ENCODE data around the gene DCT. TPM values are rescaled to one million over a fixed set of nuclear protein-coding genes. Genes with fewer than 3 reads are reported as not detected.

The DCT gene
- total and polyA plus RNA-seq, 10 donors, result 0.02 to 0.77 (median 0.19) TPM; not detected in 2

GRCh38 chr13:94414141-94414540 is 65.3 kb downstream of the DCT start:
- Histone ChIP-seq H3K4me1 (peaks cover 0 to 3% (median 0%) of the 10 kb centered on the region in 6 donors), H3K27me3 (replicated peaks in 1 of 7) (peaks cover 0 to 20% (median 0%) of the 10 kb centered on the region in 7 donors), H3K36me3 (no peaks in the 10 kb centered on the region), H3K4me3 (no peak overlapping the region), H3K27ac (no peak overlapping the region), H3K9me3 (peaks cover 0 to 15% (median 9%) of the 10 kb centered on the region in 8 donors)
- 80 to 93% (median 87%) methylated on average over 1 of the region's 1 CpG for WGBS, 5 donors
- intact Hi-C loops (cut with DNase I; ENCODE audit: low total_unique reads), result no loop called here
- TF ChIP-seq, protein P1, sequence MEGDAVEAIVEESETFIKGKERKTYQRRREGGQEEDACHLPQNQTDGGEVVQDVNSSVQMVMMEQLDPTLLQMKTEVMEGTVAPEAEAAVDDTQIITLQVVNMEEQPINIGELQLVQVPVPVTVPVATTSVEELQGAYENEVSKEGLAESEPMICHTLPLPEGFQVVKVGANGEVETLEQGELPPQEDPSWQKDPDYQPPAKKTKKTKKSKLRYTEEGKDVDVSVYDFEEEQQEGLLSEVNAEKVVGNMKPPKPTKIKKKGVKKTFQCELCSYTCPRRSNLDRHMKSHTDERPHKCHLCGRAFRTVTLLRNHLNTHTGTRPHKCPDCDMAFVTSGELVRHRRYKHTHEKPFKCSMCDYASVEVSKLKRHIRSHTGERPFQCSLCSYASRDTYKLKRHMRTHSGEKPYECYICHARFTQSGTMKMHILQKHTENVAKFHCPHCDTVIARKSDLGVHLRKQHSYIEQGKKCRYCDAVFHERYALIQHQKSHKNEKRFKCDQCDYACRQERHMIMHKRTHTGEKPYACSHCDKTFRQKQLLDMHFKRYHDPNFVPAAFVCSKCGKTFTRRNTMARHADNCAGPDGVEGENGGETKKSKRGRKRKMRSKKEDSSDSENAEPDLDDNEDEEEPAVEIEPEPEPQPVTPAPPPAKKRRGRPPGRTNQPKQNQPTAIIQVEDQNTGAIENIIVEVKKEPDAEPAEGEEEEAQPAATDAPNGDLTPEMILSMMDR (IDR thresholded peaks at IDR 0.05 in 8 of 11, conservative IDR thresholded peaks at IDR 0.05 in 3 of 11), result no peak
- TF ChIP-seq POLR2AphosphoS5 (IDR thresholded peaks at IDR 0.05) (no peak), POLR2A (IDR thresholded peaks at IDR 0.05) (no peak)
- no peak for DNase-seq

- Histone ChIP-seq H3K4me3 (no peak overlapping the region), H3K36me3 (no peaks in the 10 kb centered on the region), H3K27me3 (replicated peaks in 1 of 7) (peaks cover 0 to 23% (median 0%) of the 10 kb centered on the region in 7 donors), H3K9me3 (peaks cover 0 to 15% (median 9%) of the 10 kb centered on the region in 8 donors), H3K27ac (no peak overlapping the region), H3K4me1 (no peaks in the 10 kb centered on the region)
- TF ChIP-seq, protein P1 (IDR thresholded peaks at IDR 0.05 in 8 of 11, conservative IDR thresholded peaks at IDR 0.05 in 3 of 11), result no peak
- TF ChIP-seq POLR2A (IDR thresholded peaks at IDR 0.05) (no peak), POLR2AphosphoS5 (IDR thresholded peaks at IDR 0.05) (no peak)
- no peak for DNase-seq
- intact Hi-C loops (cut with DNase I; ENCODE audit: low total_unique reads), result no loop called here
Measured at GRCh38 chr13:94413598-94413944, 65.9 kb downstream of the DCT start.

DNA sequence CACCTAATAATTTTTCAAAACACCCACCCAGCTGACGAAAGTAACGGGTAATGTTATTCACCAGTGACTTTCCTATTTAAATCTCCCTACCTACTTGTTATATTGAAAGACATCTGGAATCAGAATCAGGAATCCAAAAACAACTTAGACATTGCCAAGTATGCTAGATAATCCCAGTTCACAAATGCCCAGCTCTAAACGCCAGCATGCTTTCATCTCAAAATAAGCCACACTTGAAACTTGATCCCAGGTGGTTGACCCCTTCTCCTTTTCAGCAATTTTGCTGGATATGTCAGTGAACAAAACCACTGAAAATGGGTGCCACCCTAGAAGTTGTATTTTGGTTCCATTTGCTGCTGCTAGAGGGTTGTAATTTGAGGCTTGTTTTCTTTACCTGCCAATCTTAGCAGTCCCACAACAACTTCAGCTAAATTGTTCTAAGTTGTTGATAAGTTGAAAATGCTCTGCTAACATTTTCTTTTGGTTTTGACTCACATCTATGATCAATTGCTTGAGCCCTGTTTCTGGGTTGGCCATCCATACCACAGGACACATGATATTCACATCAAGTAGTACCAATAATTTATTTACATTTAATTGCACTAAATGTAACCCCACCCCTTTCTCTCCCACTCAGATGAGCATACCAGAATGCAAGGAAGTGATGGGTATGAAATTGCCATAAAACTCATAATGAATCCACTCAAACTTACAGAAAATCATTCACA is 66.4 kb downstream of the DCT start:
- intact Hi-C loops (cut with DNase I; ENCODE audit: low total_unique reads), result no loop called here
- WGBS, 5 donors, result 59 to 96% (median 77%) methylated on average over 3 of the region's 3 CpGs
- Histone ChIP-seq H3K36me3 (no peaks in the 10 kb centered on the region), H3K9me3 (peaks cover 0 to 15% (median 9%) of the 10 kb centered on the region in 8 donors), H3K27ac (no peak overlapping the region), H3K4me3 (no peak overlapping the region), H3K27me3 (replicated peaks in 1 of 7) (peaks cover 0 to 23% (median 0%) of the 10 kb centered on the region in 7 donors), H3K4me1 (no peaks in the 10 kb centered on the region)
- DNase-seq, result no peak
- TF ChIP-seq, protein P1 (IDR thresholded peaks at IDR 0.05 in 8 of 11, conservative IDR thresholded peaks at IDR 0.05 in 3 of 11), result no peak
- no peak for TF ChIP-seq POLR2A (IDR thresholded peaks at IDR 0.05)
- TF ChIP-seq POLR2AphosphoS5 (IDR thresholded peaks at IDR 0.05), result no peak

GRCh38 chr13:94411747-94412146 is 67.7 kb downstream of the DCT start:
- DNase-seq, result no peak
- intact Hi-C loops (cut with DNase I; ENCODE audit: low total_unique reads), result no loop called here
- Histone ChIP-seq H3K9me3 (peaks cover 0 to 5% (median under 1%) of the 10 kb centered on the region in 8 donors), H3K27ac (no peak overlapping the region), H3K36me3 (no peaks in the 10 kb centered on the region), H3K4me3 (no peak overlapping the region), H3K27me3 (replicated peaks in 1 of 7) (peaks cover 0 to 23% (median 0%) of the 10 kb centered on the region in 7 donors), H3K4me1 (no peaks in the 10 kb centered on the region)
- WGBS, 5 donors, result 62 to 88% (median 68%) methylated on average over 3 of the region's 3 CpGs
- TF ChIP-seq, protein P1 (IDR thresholded peaks at IDR 0.05 in 8 of 11, conservative IDR thresholded peaks at IDR 0.05 in 3 of 11), result no peak
- TF ChIP-seq POLR2A (IDR thresholded peaks at IDR 0.05) (no peak), POLR2AphosphoS5 (IDR thresholded peaks at IDR 0.05) (no peak)
